ENCODE results near the gene ISX. TPM values are rescaled to one million over a fixed set of nuclear protein-coding genes. Genes with fewer than 3 reads are reported as not detected.

ISX gene
- total RNA-seq, 1 donor from 2014 or later: not detected

DNA sequence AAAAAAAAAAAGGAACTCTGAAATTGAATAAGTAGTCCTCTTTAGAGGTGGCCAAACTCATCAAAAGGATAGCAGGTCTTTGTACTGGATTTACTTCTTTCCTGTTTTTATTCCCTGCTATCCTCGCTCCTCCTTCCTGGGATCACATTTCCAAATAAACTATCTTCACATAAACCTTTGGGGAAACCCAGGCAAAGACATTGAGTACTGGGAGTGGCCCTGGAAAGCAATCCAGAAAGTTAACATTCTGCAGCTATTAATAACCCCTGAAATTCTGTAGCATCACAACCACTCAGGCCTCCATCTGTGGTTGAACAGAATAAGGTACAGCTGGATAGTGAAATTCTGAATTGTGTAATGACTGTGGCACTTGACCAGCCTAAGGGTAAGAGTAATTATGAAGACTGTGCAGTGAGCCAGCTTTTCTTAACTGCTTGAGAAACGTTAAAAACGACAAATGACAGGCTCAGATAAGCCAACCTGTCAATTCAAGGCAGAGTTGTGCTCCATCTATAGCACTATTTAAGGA lies 58.8 kb downstream of the ISX start:
- no peaks in the 10 kb centered on the region for H3K36me3 ChIP-seq (ENCODE audit: control insufficient read depth, insufficient read depth, low read length)
- H3K27me3 ChIP-seq (ENCODE audit: control insufficient read depth, insufficient read depth, low read length): no peaks in the 10 kb centered on the region
- DNase-seq (ENCODE audit: low read depth): no peak
- TF ChIP-seq, protein P1, sequence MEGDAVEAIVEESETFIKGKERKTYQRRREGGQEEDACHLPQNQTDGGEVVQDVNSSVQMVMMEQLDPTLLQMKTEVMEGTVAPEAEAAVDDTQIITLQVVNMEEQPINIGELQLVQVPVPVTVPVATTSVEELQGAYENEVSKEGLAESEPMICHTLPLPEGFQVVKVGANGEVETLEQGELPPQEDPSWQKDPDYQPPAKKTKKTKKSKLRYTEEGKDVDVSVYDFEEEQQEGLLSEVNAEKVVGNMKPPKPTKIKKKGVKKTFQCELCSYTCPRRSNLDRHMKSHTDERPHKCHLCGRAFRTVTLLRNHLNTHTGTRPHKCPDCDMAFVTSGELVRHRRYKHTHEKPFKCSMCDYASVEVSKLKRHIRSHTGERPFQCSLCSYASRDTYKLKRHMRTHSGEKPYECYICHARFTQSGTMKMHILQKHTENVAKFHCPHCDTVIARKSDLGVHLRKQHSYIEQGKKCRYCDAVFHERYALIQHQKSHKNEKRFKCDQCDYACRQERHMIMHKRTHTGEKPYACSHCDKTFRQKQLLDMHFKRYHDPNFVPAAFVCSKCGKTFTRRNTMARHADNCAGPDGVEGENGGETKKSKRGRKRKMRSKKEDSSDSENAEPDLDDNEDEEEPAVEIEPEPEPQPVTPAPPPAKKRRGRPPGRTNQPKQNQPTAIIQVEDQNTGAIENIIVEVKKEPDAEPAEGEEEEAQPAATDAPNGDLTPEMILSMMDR (IDR thresholded peaks at IDR 0.05; ENCODE audit: insufficient read depth, low read length, severe bottlenecking): no peak
- H3K4me3 ChIP-seq (ENCODE audit: low read depth, low read length): no peak overlapping the region
- FAIRE-seq: no peak

DNA sequence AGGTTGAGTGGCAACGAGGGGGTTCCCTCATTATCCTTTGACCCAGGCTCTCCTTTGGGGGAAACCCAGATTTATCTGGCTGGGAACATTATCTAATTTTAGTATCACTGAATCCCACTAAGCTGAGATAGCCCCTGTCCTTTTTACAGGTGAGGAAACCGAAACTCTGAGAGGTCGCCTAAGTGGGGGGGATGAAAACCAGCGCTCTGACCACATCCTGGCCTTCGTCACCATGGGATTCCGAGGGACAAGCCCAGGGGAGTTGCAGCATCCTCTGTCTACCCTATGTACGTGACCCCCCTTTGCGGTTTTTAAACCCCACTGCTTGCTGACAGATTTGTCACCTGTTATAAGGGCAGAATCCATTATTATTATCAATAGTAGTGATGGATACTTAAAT lies 61.0 kb downstream of the ISX start:
- Histone ChIP-seq H3K27me3 (ENCODE audit: control insufficient read depth, insufficient read depth, low read length) (no peaks in the 10 kb centered on the region), H3K4me3 (ENCODE audit: low read depth, low read length) (no peak overlapping the region), H3K36me3 (ENCODE audit: control insufficient read depth, insufficient read depth, low read length) (no peaks in the 10 kb centered on the region)
- no peak for DNase-seq (ENCODE audit: low read depth)
- FAIRE-seq: no peak
- TF ChIP-seq, protein P1 (IDR thresholded peaks at IDR 0.05; ENCODE audit: insufficient read depth, low read length, severe bottlenecking): no peak

DNA sequence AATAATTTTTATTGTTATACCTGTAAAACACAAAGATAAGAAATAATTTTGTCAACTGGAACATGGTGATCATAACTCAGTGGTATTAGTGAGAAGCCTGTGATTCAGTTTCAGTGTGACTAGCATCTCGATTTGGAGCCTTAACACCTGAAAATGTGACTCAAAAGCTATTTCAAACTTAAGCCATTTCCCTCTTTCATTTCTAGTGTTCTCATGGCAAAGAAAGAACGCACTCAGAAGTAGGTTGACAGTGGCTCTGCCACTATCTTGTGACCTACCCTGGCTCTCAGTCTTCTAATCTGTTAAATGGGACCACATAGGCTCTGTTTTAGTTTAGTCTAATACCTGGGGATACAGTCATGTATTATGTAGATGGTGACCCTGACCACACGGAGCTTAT lies 62.7 kb downstream of the ISX start:
- H3K27me3 ChIP-seq (ENCODE audit: control insufficient read depth, insufficient read depth, low read length): no peaks in the 10 kb centered on the region
- H3K4me3 ChIP-seq (ENCODE audit: low read depth, low read length): no peak overlapping the region
- no peaks in the 10 kb centered on the region for H3K36me3 ChIP-seq (ENCODE audit: control insufficient read depth, insufficient read depth, low read length)
- TF ChIP-seq, protein P1 (IDR thresholded peaks at IDR 0.05; ENCODE audit: insufficient read depth, low read length, severe bottlenecking): no peak
- FAIRE-seq (no peak), DNase-seq (ENCODE audit: low read depth) (no peak)

DNA sequence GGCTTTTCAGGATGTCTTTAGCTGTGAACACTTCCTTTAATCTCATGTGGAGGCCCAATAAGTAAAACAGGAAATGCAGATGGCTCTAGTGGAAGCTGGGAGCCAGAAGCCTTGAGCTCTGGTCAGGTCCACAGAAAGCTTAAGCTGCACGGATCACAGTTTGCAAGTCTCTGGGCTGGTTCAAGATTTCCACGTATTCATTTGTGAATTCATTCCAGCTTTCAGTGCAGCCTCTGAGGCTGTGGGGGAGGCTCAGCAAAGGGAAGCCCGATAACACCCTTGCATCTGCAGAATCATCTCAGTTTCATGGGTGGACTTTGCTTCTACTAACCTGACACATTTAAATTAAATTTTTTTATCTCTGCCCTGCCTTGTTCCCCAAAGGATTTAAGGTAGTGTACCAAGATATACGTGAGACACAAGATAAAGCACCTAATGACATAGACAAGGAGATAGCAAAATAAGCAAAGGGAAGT lies 65.6 kb downstream of the ISX start:
- Histone ChIP-seq H3K27me3 (ENCODE audit: control insufficient read depth, insufficient read depth, low read length) (no peaks in the 10 kb centered on the region), H3K4me3 (ENCODE audit: low read depth, low read length) (no peak overlapping the region), H3K36me3 (ENCODE audit: control insufficient read depth, insufficient read depth, low read length) (no peaks in the 10 kb centered on the region)
- no peak for DNase-seq (ENCODE audit: low read depth)
- no peak for FAIRE-seq
- TF ChIP-seq, protein P1 (IDR thresholded peaks at IDR 0.05; ENCODE audit: insufficient read depth, low read length, severe bottlenecking): no peak

DNA sequence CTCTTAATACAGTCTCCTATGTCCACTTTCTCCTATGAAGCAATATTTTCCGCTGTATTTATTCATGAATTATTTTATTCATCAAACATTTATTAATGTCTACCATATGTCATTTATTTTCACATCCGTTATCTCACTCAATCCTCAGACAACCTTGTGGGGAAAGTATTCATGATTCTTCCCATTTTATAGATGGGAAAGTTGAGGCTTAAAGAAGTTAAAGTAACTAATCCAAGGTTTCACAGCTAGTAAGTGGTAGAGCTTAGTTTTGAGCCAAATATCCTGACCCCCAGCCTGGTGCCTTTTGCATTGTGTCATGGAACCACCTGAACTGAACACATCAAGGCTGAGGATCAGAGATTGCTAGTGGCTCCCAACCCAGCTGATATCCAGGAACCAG lies 66.6 kb downstream of the ISX start:
- H3K27me3 ChIP-seq (ENCODE audit: control insufficient read depth, insufficient read depth, low read length): no peaks in the 10 kb centered on the region
- DNase-seq (ENCODE audit: low read depth) (no peak), FAIRE-seq (no peak)
- H3K36me3 ChIP-seq (ENCODE audit: control insufficient read depth, insufficient read depth, low read length): no peaks in the 10 kb centered on the region
- H3K4me3 ChIP-seq (ENCODE audit: low read depth, low read length): no peak overlapping the region
- TF ChIP-seq, protein P1 (IDR thresholded peaks at IDR 0.05; ENCODE audit: insufficient read depth, low read length, severe bottlenecking): no peak
